ENCODE measurements around the gene TGIF1.

Gene TGIF1

DNA sequence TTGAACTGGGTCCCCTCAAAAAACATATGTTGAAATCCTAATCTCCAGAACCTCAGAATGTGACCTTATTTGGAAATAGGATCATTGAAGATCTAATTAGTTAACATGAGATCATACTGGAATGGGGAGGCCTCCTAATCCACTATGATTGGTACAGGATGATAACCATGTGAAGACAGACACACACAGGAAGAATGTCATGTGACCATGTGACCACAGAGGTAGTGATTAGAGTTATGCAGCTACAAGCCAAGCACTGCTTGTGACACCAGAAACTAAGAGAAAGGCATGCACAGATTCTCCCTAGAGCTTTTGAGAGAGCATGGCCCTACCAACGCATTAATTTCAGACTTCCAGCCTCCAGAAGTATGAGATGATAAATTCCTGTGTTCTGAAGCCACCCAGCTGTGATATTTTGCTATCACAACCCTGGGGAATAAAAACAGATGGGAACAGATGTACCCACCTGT lies 47.0 kb upstream of the TGIF1 start:
- H3K4me2 ChIP-seq (ENCODE audit: low read length) = peak overlapping the region; percentile 54; the same call in 1 of the 2 replicates
- H3K27ac ChIP-seq (ENCODE audit: low read depth, low read length) = no peak overlapping the region

DNA sequence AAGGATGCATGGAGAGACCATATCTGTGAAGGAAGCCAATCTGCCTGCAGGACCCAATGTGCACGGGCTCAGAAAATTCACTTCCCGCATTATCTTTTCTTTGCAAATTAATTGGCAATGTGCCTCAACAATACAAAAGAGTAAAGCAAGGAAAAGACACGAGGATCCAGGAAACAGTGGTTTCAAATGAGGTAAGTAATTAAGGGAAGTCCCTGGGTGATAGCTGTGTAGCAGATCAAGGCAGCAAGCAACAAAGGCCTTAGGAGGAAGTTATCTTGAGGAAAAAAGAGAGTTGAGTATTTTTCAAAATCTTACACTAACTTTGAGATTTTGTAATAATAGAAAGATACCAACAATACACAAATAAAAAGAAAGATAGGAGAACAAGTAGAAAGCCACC lies 44.3 kb upstream of the TGIF1 start:
- Histone ChIP-seq H3K27me3 (ENCODE audit: control insufficient read depth, low read length) (no peaks in the 10 kb centered on the region), H3K9me2 (replicated peaks; ENCODE audit: control insufficient read depth, low read length) (no peaks in the 10 kb centered on the region), H3K36me3 (ENCODE audit: control insufficient read depth, low read length) (no peaks in the 10 kb centered on the region), H3K79me2 (ENCODE audit: control insufficient read depth, low read length) (no peaks in the 10 kb centered on the region), H3K9me3 (ENCODE audit: control insufficient read depth, insufficient read depth, low read length) (no peaks in the 10 kb centered on the region), H4K20me1 (ENCODE audit: control insufficient read depth, insufficient read depth, low read depth, low read length) (no peaks in the 10 kb centered on the region), H3K4me2 (ENCODE audit: low read length) (no peak overlapping the region), H3K27ac (ENCODE audit: low read depth, low read length) (no peak overlapping the region), H3F3A (ENCODE audit: control insufficient read depth, insufficient read depth) (no peaks in the 10 kb centered on the region), H3K4me3 (ENCODE audit: low read length) (no peak overlapping the region), H3K4me1 (ENCODE audit: control insufficient read depth, low read length) (peaks cover 27% of the 10 kb centered on the region)
- TF ChIP-seq, protein P1, sequence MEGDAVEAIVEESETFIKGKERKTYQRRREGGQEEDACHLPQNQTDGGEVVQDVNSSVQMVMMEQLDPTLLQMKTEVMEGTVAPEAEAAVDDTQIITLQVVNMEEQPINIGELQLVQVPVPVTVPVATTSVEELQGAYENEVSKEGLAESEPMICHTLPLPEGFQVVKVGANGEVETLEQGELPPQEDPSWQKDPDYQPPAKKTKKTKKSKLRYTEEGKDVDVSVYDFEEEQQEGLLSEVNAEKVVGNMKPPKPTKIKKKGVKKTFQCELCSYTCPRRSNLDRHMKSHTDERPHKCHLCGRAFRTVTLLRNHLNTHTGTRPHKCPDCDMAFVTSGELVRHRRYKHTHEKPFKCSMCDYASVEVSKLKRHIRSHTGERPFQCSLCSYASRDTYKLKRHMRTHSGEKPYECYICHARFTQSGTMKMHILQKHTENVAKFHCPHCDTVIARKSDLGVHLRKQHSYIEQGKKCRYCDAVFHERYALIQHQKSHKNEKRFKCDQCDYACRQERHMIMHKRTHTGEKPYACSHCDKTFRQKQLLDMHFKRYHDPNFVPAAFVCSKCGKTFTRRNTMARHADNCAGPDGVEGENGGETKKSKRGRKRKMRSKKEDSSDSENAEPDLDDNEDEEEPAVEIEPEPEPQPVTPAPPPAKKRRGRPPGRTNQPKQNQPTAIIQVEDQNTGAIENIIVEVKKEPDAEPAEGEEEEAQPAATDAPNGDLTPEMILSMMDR (IDR thresholded peaks at IDR 0.05; ENCODE audit: low read depth, low read length, poor library complexity, severe bottlenecking) = no peak
- no peak for TF ChIP-seq EZH2phosphoT487 (IDR thresholded peaks at IDR 0.05; ENCODE audit: borderline replicate concordance, low read length)

More for the DNA sequence above, 47.0 kb upstream of the TGIF1 start:
- no peaks in the 10 kb centered on the region for H3K9me2 ChIP-seq (replicated peaks; ENCODE audit: control insufficient read depth, low read length)
- TF ChIP-seq, protein P1 (IDR thresholded peaks at IDR 0.05; ENCODE audit: low read depth, low read length, poor library complexity, severe bottlenecking) = no peak
- TF ChIP-seq EZH2phosphoT487 (IDR thresholded peaks at IDR 0.05; ENCODE audit: borderline replicate concordance, low read length) = no peak
- no peaks in the 10 kb centered on the region for H4K20me1 ChIP-seq (ENCODE audit: control insufficient read depth, insufficient read depth, low read depth, low read length)
- no peaks in the 10 kb centered on the region for H3K27me3 ChIP-seq (ENCODE audit: control insufficient read depth, low read length)
- H3K9me3 ChIP-seq (ENCODE audit: control insufficient read depth, insufficient read depth, low read length) = no peaks in the 10 kb centered on the region
- H3F3A ChIP-seq (ENCODE audit: control insufficient read depth, insufficient read depth) = no peaks in the 10 kb centered on the region
- H3K36me3 ChIP-seq (ENCODE audit: control insufficient read depth, low read length) = no peaks in the 10 kb centered on the region
- H3K4me1 ChIP-seq (ENCODE audit: control insufficient read depth, low read length) = peaks cover 29% of the 10 kb centered on the region
- no peaks in the 10 kb centered on the region for H3K79me2 ChIP-seq (ENCODE audit: control insufficient read depth, low read length)
- H3K4me3 ChIP-seq (ENCODE audit: low read length) = no peak overlapping the region

DNA sequence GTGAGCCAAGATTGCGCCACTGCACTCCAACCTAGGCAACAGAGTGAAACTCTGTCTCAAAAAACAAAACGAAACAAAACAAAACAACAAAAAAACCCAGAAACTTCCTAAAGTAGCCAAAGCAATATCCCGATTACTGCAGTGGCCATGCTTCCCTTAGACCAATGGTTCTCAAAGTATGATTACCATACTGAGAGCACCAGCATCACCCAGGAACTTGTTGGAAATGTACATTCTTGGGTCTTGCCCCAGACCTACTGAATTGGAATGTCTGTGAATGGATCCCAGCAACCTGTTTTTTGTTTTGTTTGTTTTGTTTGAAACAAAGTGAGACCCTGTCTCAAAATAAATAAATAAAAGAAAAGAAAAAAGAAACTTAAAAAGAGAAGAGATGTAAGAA lies 41.9 kb upstream of the TGIF1 start:
- no peaks in the 10 kb centered on the region for H3K79me2 ChIP-seq (ENCODE audit: control insufficient read depth, low read length)
- no peaks in the 10 kb centered on the region for H3F3A ChIP-seq (ENCODE audit: control insufficient read depth, insufficient read depth)
- H3K4me3 ChIP-seq (ENCODE audit: low read length) = no peak overlapping the region
- H3K4me2 ChIP-seq (ENCODE audit: low read length) = no peak overlapping the region
- H3K27me3 ChIP-seq (ENCODE audit: control insufficient read depth, low read length) = no peaks in the 10 kb centered on the region
- H3K9me3 ChIP-seq (ENCODE audit: control insufficient read depth, insufficient read depth, low read length) = no peaks in the 10 kb centered on the region
- no peak overlapping the region for H3K27ac ChIP-seq (ENCODE audit: low read depth, low read length)
- H3K9me2 ChIP-seq (replicated peaks; ENCODE audit: control insufficient read depth, low read length) = no peaks in the 10 kb centered on the region
- no peaks in the 10 kb centered on the region for H3K36me3 ChIP-seq (ENCODE audit: control insufficient read depth, low read length)
- no peaks in the 10 kb centered on the region for H4K20me1 ChIP-seq (ENCODE audit: control insufficient read depth, insufficient read depth, low read depth, low read length)
- no peak for TF ChIP-seq EZH2phosphoT487 (IDR thresholded peaks at IDR 0.05; ENCODE audit: borderline replicate concordance, low read length)
- TF ChIP-seq, protein P1 (IDR thresholded peaks at IDR 0.05; ENCODE audit: low read depth, low read length, poor library complexity, severe bottlenecking) = no peak
- peaks cover 3% of the 10 kb centered on the region for H3K4me1 ChIP-seq (ENCODE audit: control insufficient read depth, low read length)
